Upper lobe of right lung (tissue), 1 donor: ENCODE measurements around the gene EN2. TPM values are rescaled to one million over a fixed set of nuclear protein-coding genes. Genes with fewer than 3 reads are reported as not detected.

Experiments
- ATAC-seq: fragments of 200-7000 bp; cut with Tn5 transposase; one replicate; pipeline ENCODE4 v1.9.1; 2020; ENCODE audit warnings: mild to moderate bottlenecking, moderate library complexity
- DNase-seq: peaks from one replicate; pipeline ENCODE4 v3.0.0-alpha.2; 2020
- H3K27ac ChIP-seq: fragments of 200-600 bp; one replicate; pipeline ENCODE4 v1.8.0; 2022
- H3K27me3 ChIP-seq: fragments of 200-600 bp; one replicate; pipeline ENCODE4 v1.8.0; 2022; ENCODE audit warnings: mild to moderate bottlenecking
- H3K36me3 ChIP-seq: fragments of 200-600 bp; one replicate; pipeline ENCODE4 v1.8.0; 2022
- H3K4me1 ChIP-seq: fragments of 200-600 bp; one replicate; pipeline ENCODE4 v1.8.0; 2022
- H3K4me3 ChIP-seq: fragments of 200-600 bp; one replicate; pipeline ENCODE4 v1.8.0; 2022; ENCODE audit warnings: mild to moderate bottlenecking
- H3K9me3 ChIP-seq: fragments of 200-600 bp; one replicate; pipeline ENCODE4 v1.8.0; 2022
- intact Hi-C: fragments of 100-400 bp; cut with DNase I; formaldehyde crosslinking; loops from one replicate; pipeline ENCODE4 v1.11.0; 2022
- total RNA-seq: library from RNA; stranded (reverse); fragmentation: NEBNext Ultra II Directional; extraction: Animal tissue kit (Norgen Biotek cat#: 25700); gene quantifications from one replicate; pipeline ENCODE4 v1.2.1, GENCODE V29; 2021
- TF ChIP-seq, protein P1 (sequence below): fragments of 200-600 bp; IDR thresholded peaks from one replicate; pipeline ENCODE4 v1.8.0; 2022; ENCODE audit warnings: antibody characterized with exemption
- donor health status: DM: no; HTN: yes; CAD: no; lungs with severe emphysema.

Gene EN2
- total RNA-seq, 1 donor from 2014 or later = not detected

DNA sequence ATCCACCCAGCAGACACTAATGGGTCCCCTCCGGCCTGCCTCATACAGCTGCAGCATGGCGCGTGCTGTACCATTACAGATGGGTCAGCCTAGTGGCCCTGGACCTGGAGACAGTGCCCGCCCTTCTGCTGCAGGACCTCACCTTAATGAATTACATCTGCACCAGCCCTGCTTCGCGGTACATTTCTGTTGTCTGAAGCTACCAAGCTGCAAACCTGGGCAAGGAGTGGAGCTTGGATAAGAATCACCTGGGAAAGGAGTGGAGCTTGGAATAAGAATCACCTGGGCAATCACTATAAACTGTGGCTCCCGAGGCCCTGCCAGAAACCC is 33.0 kb upstream of the EN2 start:
- H3K36me3 ChIP-seq = no peaks in the 10 kb centered on the region
- H3K4me3 ChIP-seq = no peak overlapping the region
- no peaks in the 10 kb centered on the region for H3K4me1 ChIP-seq
- ATAC-seq (no peak), DNase-seq (no peak)
- TF ChIP-seq, protein P1, sequence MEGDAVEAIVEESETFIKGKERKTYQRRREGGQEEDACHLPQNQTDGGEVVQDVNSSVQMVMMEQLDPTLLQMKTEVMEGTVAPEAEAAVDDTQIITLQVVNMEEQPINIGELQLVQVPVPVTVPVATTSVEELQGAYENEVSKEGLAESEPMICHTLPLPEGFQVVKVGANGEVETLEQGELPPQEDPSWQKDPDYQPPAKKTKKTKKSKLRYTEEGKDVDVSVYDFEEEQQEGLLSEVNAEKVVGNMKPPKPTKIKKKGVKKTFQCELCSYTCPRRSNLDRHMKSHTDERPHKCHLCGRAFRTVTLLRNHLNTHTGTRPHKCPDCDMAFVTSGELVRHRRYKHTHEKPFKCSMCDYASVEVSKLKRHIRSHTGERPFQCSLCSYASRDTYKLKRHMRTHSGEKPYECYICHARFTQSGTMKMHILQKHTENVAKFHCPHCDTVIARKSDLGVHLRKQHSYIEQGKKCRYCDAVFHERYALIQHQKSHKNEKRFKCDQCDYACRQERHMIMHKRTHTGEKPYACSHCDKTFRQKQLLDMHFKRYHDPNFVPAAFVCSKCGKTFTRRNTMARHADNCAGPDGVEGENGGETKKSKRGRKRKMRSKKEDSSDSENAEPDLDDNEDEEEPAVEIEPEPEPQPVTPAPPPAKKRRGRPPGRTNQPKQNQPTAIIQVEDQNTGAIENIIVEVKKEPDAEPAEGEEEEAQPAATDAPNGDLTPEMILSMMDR = no peak
- peaks cover 8% of the 10 kb centered on the region for H3K27me3 ChIP-seq
- H3K27ac ChIP-seq = no peak overlapping the region
- no peaks in the 10 kb centered on the region for H3K9me3 ChIP-seq
- intact Hi-C loops = loop anchor here (5.0 kb wide), 1 partner anchor 353 kb away; the partner anchor contains the start of gene HTR5A

DNA sequence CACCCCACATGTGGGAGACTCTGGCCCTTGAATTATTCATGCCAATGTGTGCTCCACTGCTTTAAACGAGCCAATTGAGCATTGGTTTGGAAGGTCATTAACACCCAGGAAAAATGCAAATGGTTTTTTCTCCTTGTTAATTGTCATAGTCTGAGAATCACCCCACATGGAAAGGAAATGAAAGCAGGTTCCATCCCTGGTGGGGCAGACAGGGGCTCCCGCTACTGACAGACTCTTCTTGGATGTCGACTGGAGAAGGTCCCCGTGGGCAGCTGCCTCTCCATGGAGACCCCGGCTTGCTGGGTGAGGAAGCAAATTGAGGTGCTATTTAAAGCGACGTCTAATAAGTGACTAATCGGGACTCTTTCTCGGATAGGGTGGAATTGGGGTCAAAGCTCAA is 32.0 kb upstream of the EN2 start:
- Histone ChIP-seq H3K27me3 (peaks cover 8% of the 10 kb centered on the region), H3K36me3 (no peaks in the 10 kb centered on the region), H3K27ac (no peak overlapping the region), H3K9me3 (no peaks in the 10 kb centered on the region), H3K4me1 (no peaks in the 10 kb centered on the region), H3K4me3 (no peak overlapping the region)
- ATAC-seq (no peak), DNase-seq (no peak)
- TF ChIP-seq, protein P1 = no peak
- intact Hi-C loops = loop anchor here (5.0 kb wide), 1 partner anchor 354 kb away; the partner anchor contains the start of gene HTR5A

DNA sequence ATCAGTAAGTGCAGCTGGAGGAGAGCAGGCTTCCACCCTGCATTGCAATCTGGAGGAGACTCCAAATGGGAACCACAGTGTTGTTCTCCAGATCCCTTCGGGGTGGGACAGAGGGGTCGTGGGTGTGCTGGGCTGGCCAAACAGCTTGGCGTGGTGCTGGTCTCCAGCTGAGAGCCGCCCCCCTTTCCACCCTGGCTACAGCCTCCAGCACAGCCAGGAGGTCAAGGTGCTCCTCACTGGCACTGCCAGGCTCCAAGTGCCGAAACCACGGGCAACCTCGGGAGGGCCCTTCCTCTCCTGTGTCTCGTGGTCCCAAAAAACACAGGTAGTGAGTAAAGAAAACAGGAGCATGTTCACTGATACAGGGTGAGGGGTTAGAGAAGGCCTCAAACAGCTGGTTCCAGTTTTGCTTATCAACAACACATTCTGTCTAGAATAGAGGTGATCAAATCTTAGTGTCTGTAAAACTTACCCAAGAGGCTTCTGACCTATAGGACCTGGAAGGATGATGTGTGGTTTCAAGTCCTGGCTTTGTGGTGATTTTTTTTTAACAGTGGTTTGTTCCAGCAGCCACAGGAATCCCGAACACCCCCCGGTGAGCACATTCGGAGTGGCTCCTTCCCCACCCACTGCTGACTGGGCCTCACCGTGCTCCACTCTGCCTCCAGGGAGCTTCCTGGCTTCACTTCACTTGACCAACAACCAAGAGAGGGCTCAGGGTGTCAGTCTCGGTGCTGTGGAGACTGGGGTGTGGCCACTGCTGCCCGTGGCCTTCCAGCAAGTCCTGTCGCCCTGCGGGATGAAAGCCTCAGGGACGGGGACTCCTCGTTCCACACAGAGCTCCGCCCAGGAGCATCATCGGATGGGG is 31.2 kb upstream of the EN2 start:
- intact Hi-C loops = loop anchor here (5.0 kb wide), 1 partner anchor 354 kb away; the partner anchor contains the start of gene HTR5A
- Histone ChIP-seq H3K4me1 (no peaks in the 10 kb centered on the region), H3K27ac (no peak overlapping the region), H3K4me3 (no peak overlapping the region), H3K9me3 (no peaks in the 10 kb centered on the region), H3K36me3 (no peaks in the 10 kb centered on the region), H3K27me3 (peaks cover 11% of the 10 kb centered on the region)
- TF ChIP-seq, protein P1 = no peak
- DNase-seq (no peak), ATAC-seq (no peak)

DNA sequence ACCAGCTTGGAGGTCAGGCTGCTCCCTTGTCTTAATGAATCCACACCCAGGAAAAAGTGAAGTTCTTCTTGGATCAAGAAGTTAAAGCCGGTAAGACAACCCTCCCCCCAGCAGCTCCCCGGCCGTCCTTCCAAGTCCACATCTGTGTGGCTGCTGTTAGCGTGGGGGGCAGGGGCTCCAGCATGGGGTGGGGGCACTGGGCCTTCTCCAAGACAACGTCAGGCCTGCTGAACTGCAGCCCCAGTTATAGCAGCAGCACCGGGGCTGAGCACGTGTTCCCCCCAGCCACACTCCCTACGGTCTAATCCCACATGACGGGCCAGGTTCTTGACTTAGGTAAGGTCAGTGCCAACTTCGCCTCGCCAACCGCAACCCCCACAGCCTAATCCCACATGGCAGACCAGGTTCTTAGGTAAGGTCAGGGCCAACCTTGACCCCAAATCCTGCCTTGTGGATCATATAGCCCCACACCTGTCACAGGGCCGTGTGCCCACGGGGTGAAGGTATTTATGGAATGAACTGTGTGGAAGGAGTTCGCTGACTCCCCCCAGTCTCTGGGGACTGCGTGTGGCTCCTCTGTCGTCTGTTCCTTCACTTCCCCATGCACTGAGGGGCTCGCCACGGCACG is 30.4 kb upstream of the EN2 start:
- Histone ChIP-seq H3K27me3 (peaks cover 17% of the 10 kb centered on the region), H3K36me3 (no peaks in the 10 kb centered on the region), H3K4me1 (no peaks in the 10 kb centered on the region), H3K9me3 (no peaks in the 10 kb centered on the region), H3K27ac (no peak overlapping the region), H3K4me3 (no peak overlapping the region)
- intact Hi-C loops = loop anchor here (5.0 kb wide), 1 partner anchor 355 kb away; the partner anchor contains the start of gene HTR5A
- TF ChIP-seq, protein P1 = no peak
- DNase-seq = no peak
- no peak for ATAC-seq

DNA sequence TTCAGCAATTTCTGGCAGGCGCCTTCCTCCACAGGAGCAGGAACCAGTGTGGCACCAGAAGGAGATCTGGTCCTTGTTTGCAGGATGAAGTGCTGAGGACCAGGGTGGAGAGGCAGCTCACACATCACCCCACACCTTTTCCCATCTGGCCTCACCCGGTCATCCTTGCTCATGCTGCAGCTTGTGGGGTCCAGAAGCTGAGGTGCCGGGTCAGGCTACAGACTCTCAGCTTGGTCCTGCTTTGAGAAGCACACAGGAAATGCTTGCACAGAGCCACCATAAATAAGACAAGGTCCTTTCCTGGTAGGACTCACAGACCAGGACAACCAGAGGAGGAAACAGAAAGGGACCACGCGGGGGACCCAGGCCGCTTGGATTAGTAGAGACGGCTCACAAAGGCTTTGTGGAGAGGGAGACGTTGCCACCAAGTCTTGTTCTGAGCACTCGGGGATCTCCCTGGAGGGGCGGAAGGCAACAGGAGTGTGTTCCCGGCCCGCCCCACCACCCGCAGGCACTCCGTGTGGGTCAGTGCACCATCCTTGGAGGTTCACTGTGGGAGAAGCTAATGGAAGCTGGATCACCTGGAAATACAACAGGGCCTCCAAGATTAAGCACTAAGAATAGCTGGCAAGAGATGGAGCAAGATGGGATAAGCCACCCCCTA is 29.6 kb upstream of the EN2 start:
- ATAC-seq = no peak
- intact Hi-C loops = loop anchor here (5.0 kb wide), 1 partner anchor 356 kb away; the partner anchor contains the start of gene HTR5A
- no peak overlapping the region for H3K4me3 ChIP-seq
- H3K27ac ChIP-seq = no peak overlapping the region
- H3K36me3 ChIP-seq = no peaks in the 10 kb centered on the region
- no peaks in the 10 kb centered on the region for H3K4me1 ChIP-seq
- TF ChIP-seq, protein P1 = no peak
- H3K27me3 ChIP-seq = peaks cover 17% of the 10 kb centered on the region
- H3K9me3 ChIP-seq = no peaks in the 10 kb centered on the region
- no peak for DNase-seq
